ENCODE results near the gene PTPRN2.

Gene PTPRN2

GRCh38 chr7:158142657-158143056 lies 445.0 kb downstream of the PTPRN2 start:
- DNase-seq: no peak

- DNase-seq: no peak
Measured at GRCh38 chr7:158141806-158142518, 445.7 kb downstream of the PTPRN2 start.

- no peak for DNase-seq
Measured at GRCh38 chr7:158141221-158141582, 446.4 kb downstream of the PTPRN2 start.

GRCh38 chr7:158140538-158141220 lies 446.9 kb downstream of the PTPRN2 start:
- DNase-seq: no peak

GRCh38 chr7:158139499-158139898 lies 448.1 kb downstream of the PTPRN2 start:
- no peak for DNase-seq

- DNase-seq: no peak
Measured at GRCh38 chr7:158138329-158138597, 449.4 kb downstream of the PTPRN2 start.

- DNase-seq: no peak
Measured at GRCh38 chr7:158137516-158138328, 449.9 kb downstream of the PTPRN2 start.

- no peak for DNase-seq
Measured at GRCh38 chr7:158135931-158136330, 451.7 kb downstream of the PTPRN2 start.

GRCh38 chr7:158134824-158135223 lies 452.8 kb downstream of the PTPRN2 start:
- DNase-seq: no peak

GRCh38 chr7:158133515-158134271 lies 453.9 kb downstream of the PTPRN2 start:
- no peak for DNase-seq

GRCh38 chr7:158133057-158133456 lies 454.6 kb downstream of the PTPRN2 start:
- no peak for DNase-seq

GRCh38 chr7:158130023-158130409 lies 457.6 kb downstream of the PTPRN2 start:
- no peak for DNase-seq

GRCh38 chr7:158129037-158130022 lies 458.3 kb downstream of the PTPRN2 start:
- no peak for DNase-seq

- no peak for DNase-seq
Measured at GRCh38 chr7:158128572-158128971, 459.1 kb downstream of the PTPRN2 start.

- no peak for DNase-seq
Measured at GRCh38 chr7:158127241-158127640, 460.4 kb downstream of the PTPRN2 start.

GRCh38 chr7:158126661-158127060 lies 461.0 kb downstream of the PTPRN2 start:
- DNase-seq: no peak

GRCh38 chr7:158125721-158126120 lies 461.9 kb downstream of the PTPRN2 start:
- DNase-seq: no peak

GRCh38 chr7:158125091-158125490 lies 462.5 kb downstream of the PTPRN2 start:
- no peak for DNase-seq

- no peak for DNase-seq
Measured at GRCh38 chr7:158124671-158125079, 462.9 kb downstream of the PTPRN2 start.

- DNase-seq: no peak
Measured at GRCh38 chr7:158123753-158124152, 463.9 kb downstream of the PTPRN2 start.

- DNase-seq: no peak
Measured at GRCh38 chr7:158123214-158123613, 464.4 kb downstream of the PTPRN2 start.

GRCh38 chr7:158121441-158122045 lies 466.1 kb downstream of the PTPRN2 start:
- DNase-seq: no peak
